Stimulated activated CD8-positive, alpha-beta memory T cell treated with anti-CD3 and anti-CD28 coated beads, Interleukin-12 subunit alpha, Interleukin-12 subunit beta, amount 100 ng/mL, for 24 hours (primary cell): ENCODE results near the gene PPFIBP2.

Experiments used
- DNase-seq: peaks from one replicate; pipeline ENCODE4 v3.0.0-alpha.2; 2020; ENCODE audit errors: extremely low read depth

PPFIBP2 gene

DNA sequence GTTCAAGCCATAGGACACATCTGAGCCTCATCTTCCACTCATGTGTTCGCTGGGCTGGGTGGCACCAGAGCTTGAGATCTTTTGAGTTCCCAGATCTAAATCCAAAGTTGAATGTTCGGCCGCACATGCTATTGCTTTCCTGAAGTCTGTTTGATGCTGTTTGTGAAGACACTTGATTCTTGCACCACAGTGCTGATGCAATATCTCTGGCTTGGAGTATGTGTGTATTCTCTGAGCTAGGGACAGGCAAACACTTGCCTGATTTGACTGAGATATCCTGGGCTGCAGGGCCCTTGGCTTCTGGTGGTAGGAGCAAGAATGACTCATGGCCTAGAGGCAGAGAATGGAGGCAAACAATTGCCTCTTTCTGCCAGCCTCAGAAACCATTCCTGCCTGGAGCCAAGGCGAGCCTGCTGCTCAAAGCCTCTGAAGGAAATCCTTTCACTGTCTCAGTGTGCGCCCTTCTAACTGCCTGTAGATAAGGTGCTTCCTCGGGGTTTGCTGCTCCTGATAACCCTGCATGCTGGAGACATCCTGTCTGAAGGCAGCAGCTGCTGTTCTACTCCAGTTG, 86.5 kb downstream of the PPFIBP2 start:
- DNase-seq = no peak

DNA sequence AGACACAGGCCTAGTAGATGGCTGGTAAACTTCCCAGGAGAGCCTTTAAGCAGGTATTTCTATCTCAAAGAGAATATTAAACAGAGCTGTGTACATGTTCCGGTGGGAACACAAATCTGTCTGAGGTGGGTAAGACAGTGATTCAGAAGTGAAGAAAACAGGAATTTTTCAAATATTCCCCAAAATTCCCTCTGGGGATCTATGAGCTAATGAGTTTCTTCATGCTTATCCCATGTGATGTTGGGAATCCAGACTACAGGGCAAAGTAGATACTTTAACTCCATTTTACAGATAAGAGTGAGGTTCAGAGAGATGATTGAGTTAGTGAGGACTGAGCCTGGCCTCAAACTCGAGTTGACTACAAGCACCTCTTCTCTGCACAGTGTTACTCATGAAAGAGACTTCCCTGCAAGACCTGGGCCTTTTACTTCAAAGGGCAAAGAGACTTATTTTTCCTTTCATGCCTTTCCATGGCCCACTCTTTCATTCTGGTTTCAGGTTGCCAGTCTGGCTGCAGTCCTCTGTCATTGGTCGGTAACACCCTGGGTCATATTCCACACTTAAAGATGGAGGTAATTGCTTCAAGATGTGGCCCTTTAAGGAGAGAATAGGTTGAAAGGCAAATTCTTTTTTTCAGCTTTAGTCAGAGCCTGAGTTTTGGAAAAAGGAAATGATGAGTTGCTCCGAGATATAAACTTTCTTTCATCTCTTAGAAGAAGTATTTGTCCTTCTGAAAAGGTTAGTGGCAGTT, 89.4 kb downstream of the PPFIBP2 start:
- DNase-seq = no peak

DNA sequence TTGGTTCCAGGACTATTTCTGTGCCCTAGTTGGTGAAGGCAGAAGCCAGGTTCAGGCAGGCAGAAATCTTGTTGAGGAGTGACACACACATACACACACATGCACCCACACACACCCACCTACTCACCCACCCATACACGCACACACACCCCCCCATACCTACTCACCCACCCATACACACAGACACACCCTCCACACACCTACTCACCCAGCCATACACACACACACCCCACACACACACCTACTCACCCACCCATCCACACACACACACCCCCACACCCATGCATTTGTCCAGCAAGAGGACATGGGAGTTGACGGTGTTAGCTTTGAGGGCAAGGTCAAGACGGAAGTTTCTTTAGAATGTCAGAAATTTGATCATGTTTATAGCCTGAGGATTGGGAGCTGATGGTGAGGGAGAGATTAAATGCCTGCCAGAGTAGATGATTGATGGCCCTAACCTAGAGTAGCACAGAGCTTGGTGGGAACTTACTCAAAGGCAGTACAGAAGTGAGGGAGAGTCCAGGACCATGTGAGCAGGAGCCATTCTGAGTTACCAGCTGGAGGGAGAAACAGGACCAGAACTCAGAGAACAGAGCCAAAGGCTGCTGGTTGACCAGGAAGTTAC, 90.6 kb downstream of the PPFIBP2 start:
- DNase-seq = no peak

DNA sequence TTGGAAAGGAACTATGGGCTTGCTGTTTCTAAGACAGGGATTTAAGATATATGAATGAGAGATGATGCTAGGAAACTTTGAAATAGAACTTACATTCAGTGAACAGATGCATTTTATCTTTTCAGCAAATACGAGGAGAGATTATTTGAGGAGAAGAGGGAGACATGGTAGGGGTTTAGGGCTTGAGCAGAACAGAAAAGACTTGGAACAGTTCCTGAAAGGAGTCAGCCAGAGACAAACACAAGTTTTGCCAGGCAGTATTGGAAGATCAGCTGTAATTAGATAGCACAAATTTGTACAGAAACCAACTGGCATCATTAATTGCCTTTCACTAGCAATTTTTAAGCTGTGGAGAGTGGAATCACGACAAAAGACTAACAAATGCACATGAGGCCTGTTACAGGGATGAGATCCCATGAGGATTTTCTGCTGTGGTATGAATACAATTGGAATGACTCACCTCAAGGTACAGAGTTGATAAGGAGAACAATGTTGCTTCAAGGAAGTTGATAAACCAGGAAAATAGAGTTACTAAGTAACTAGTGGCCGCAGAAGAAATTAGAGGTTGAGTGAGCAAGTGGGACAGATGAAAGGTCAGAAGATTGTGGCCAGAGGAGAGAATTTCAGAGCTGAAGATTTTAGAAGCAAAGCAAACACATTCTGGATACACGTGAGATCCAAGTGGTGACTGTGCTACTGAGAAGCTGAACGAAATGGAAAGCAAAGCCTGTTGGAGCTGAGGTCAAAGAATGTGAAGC, 91.6 kb downstream of the PPFIBP2 start:
- DNase-seq = no peak

DNA sequence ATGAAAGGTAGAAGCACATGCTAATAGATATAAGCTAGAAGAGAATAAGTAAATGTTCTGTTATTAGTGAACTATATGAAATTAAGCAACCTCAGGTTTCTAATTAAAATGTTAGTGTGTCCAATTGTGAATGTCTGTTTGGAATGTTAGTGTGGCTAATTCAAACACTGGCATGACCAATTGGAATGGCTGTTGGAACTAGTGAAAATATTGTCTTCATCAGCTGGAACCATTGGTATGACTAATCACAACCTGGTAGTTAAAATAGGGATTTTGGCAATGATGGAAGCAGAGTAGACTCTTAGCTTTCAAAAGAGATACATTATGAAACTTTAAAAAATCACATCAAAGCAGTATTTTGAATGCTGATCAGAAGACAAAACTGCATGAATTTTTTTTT, 92.7 kb downstream of the PPFIBP2 start:
- DNase-seq = no peak

DNA sequence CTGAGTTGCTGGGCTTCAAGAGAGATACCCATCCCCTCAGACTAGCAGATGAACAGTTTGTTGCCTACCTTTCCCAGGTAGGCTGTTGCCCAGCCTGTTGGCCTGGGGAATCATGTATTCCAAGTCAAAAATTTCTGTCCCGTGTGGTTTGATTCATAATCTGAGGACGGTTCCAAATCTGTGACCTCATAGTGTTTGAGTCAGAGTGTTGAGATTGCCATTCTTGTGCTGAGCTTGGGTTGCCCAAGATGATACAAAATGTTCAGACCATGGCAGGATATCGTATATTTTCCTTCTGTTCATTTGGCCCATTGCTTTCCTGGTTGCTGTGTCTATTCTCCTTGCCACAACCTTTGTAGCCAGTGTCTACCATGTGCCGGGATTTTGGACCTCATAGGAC, 95.2 kb downstream of the PPFIBP2 start:
- DNase-seq = no peak

DNA sequence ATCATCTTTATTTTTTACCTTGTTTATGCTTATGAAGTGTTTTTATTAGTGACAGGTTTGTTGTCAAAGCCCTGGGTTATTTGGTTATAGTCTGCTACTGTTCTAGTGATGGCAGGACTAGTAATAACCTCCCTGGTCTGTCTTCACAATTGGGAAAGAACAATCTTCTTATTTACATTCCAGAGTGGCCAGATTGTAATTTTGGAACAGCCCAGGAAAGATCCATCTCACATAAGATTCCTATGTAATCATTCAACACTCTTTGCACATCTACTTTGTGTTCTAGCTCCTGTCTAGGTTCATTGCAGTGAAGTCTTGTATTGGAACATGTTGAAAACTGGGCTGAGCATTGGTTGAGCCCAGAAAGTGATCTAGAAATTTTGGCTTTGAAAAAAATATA, 95.7 kb downstream of the PPFIBP2 start:
- no peak for DNase-seq

DNA sequence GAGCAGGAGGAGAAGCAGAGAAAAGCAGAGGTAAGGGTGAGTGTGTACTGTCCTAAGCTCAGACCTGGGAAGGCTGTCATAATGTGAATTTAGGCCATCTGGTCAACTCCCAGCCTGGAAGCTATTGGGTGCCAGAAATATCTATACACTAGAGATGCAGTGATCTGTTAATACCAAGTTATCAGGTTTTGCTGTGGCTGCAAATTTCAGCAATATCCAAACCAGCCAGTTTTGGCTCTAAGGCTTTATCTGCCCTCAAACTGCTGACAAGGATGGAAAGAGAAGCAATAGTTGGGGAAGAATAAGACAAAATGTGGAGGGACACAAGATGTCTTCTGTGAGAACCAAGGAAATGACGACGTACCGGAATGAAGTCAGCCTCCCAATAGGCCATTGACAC, 96.6 kb downstream of the PPFIBP2 start:
- no peak for DNase-seq

DNA sequence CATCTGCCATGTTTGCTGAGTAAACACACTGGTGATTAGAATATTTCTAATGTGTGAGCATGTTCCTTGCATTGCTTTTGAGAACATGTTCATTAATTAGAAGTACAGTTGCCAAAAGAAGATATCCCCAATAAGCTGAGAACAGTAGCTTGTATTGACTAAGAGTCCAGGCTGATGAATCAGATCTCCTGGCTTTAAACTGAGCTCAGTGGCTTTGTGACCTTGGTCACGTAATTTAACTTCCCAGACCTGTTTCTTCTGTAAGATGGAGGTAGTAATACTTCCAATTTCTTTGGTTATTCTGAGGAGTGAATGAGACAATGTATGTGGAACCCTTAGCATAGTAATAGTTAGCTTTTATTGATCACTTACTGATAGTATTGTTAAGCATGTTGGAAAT, 97.6 kb downstream of the PPFIBP2 start:
- DNase-seq = no peak

DNA sequence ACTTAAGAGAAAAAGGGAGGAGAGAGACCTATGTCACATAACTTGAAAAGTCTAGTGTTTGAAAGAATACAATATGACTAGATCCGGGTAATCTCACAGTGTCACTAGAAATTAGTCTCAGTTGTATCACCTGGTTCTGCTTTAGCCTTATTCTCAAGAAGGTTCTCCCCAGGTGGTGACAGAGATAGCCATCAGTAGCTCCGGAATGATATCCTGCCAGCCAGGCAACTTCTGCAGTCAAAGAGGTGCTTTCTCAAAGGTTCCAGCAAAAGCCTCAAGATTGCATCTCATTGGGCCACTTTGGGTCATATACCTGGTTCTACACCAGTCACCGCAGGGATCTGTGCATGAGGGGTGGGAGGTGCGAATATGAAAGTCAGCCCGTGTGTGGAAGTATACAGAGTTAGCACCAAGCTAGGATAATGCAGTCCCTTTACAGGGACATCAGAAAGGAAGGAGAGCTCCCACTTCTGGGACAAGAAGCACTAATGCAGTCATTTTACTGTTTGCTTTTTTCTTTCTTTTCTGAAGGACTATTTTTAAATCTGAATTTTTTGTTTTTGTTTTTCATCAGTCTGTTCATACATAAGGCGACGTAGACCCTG, 98.4 kb downstream of the PPFIBP2 start:
- no peak for DNase-seq

DNA sequence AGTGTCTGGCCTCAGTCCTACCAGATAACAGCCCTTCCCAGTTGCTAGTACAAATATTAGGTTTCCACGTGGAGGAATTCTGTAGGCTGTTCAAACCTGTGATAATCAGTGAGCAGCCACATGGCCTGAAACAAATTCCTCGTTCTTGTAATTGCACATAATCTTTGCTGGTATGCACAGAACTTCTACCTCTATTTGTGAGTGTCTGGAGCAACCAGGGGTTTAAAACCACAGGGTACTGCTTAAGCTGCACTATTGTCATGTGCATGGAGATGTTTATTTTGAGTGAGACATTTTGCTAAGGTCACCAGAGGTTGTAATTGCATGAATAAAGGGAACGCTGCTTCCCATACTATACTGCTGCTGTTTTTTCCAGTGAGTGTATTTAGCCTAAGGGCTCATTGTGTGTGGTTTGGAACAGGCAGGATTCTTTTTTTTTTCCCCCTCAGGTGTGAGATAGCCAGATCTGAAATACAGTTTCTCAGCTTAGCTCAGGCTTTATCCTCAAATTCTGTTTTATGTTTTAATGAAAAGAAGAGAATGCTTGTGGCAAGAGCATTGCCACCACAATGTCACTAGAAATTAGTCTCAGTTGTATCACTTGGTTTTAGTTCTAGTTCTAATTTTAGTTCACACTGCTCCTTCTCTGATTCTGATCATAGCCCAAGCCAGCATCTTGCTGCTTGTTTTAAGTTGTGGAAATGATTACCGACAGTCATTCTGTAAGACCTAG, 99.0 kb downstream of the PPFIBP2 start:
- no peak for DNase-seq

DNA sequence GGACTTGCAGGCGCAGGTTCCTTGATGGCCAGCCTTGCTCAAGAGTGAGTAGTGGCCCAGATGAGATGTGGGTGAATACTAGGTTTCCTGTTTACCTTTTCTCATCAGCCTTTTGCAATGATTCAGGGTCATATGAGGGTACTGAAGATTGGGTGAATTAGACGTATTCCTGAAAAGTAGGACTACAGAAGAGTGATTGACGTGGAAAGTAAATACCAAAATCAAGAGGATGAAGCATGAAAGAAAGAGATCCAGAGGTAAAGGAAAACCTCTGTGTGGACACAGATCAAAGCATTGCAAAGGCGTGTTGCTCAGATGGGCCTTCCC, 99.6 kb downstream of the PPFIBP2 start:
- no peak for DNase-seq

DNA sequence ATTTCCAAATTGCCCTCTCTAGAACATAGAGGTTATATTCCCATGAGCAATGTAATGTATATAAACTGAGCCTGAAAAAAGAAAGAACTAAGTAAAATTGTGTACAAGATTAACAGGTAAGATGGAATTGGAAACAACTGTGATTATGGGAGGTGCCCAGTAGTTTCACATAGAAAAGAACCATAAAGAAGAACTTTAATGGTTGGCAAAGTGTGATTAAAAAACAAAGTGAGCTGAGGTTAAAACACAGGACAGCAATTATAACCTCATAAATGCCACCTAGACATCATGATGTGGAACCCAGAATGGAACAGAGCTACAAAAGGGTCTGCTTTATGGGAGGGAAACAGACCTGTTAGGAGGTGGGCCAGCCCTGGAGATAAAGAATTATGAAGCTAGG, 100.9 kb downstream of the PPFIBP2 start:
- DNase-seq = no peak

DNA sequence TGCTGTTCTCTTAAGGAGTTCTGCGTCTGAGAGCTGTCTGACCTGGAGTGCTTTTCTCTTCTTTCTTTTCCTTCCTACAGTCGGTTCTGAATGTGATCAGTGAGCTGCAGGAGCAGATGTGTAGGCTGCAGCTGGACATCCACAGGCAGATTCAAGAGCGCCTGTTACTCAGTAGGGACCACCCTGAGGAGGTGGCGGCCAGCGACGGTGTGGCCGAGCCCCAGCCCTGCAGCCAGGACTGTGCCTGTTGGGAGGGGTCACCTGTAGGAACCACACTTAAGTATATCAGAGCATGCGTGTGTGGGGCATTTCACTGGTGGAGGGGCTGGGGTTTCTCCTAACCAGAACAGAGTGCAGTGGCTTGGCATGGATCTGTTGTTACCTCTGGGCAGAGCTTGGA, 103.2 kb downstream of the PPFIBP2 start:
- DNase-seq = no peak

DNA sequence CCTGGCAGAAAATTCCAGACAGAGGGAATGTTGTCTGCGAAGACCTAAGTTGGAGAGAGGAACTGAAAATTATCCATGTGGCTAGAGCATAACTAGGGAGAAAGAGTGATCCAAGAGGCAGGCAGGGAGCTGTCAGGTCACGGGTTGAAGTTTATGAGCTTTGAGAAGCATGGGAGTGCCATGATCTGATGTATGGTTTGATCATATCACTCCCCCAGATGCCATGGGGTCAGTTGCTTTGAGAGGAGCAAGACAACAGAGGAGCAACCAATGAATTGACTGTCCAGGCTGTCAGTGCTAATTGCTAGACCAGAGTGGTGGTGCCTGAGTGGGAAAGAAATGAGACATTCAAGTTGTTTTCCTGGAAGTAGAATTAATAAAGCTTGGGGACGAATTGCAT, 105.5 kb downstream of the PPFIBP2 start:
- DNase-seq = no peak

DNA sequence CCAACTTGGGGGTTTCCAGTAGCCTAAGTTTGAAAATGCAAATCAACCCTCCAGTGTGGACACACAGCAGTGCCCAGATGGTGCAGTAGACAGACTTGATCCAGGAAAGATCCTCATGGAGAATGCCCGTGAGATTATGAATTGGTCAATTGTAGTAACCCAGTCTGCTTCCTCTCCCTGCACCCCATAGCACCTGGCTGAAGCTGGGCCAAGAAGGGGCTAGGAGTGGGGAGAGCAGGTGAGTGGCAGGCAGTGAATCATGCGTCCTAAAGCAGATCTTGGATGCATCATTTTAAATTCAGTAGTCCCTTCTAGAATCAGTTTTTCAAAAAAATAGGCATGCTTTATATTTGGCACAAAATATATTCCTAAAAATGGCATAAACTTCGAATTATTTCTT, 107.3 kb downstream of the PPFIBP2 start:
- no peak for DNase-seq

DNA sequence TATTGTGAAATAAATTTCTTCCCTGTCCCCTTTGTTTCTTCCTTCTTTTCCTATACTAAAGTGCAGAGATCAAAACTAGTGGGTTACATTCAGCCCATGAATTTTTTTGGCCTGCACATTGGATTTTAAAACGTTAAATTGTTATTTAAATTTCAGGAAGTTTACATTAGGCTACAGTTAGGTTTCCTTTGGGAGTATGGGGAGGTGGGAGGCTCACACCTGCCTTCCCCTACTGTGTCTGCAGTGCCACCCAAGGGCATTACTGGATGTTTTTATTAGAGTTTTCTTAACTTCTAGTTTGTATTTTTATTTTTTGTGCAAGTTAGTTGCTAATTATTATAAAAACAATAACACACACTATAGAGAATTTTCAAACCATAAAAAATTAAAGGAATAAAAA, 107.8 kb downstream of the PPFIBP2 start:
- DNase-seq = no peak

DNA sequence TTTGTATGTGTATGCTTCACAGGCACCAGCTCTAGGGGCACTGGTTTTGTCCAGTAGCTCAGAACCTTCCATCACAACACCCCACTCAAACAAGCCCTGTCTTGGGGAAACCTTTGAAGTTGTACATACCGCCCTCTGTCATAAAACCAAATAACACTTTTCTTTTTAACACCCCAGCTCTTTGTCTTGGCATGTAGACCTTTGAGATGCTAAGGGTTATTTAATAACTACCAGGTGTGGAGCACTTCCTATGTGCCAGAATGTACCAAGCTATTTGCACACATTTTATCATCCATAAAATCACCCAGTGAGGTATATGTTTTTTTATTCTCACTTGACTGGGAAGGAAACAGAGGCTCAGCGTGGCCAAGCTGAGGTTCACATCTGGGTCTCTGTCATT, 108.9 kb downstream of the PPFIBP2 start:
- no peak for DNase-seq

DNA sequence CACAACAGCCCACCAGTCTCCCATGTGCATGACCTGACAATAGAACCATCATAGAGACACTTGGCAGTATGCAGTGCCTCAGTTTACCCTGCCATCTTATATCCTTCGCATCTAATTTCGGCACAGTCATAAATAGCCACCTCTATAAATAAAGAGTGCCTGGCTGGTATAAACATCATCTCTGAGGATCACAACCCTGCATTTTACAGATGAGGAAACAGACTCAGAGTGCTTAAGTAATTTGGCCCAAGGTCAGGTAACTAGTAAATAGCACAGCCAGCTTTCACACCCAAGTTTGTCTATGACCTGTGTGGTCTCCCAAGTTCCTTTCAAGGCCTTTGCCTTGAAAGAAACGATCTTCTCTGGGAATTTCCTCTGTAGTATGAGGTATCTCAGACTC, 114.9 kb downstream of the PPFIBP2 start:
- no peak for DNase-seq

DNA sequence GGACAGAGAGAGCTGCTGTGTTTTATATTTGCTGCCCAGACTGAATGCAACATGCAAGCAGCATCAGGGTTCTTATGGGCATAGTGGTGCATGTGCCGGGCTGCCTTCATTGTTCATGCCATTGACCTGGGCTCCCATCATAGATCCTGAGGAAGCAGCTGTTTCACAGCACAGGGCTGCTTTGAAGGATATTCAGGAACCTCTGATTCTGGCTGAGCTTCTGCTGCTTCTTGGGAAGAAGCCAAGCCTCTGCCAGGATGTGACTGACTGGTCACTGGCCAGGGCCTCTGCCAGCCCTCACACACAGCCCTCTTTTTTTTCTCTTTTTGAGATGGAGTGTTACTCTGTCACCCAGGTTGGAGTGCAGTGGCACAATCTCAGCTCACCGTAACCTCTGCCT, 116.2 kb downstream of the PPFIBP2 start:
- no peak for DNase-seq

DNA sequence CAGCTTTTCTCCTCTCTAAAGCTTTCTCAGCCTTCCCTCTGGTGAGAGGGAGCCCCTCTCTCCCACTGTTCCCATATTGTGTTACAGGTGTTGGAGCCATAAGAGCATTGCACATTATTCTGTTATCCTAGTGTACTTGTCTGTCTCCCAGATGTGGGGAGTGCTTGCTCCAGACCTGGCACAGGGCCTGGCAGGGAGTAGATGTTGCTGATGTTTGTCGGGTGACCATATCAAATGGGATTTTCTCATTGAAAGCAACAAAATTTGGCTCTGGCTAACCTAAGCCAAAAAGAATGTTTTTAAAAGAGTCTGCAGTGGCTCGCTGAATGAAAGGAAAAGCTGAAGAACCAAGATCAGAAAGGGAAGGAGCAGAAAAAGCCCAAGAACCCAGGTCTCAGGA, 118.4 kb downstream of the PPFIBP2 start:
- no peak for DNase-seq

DNA sequence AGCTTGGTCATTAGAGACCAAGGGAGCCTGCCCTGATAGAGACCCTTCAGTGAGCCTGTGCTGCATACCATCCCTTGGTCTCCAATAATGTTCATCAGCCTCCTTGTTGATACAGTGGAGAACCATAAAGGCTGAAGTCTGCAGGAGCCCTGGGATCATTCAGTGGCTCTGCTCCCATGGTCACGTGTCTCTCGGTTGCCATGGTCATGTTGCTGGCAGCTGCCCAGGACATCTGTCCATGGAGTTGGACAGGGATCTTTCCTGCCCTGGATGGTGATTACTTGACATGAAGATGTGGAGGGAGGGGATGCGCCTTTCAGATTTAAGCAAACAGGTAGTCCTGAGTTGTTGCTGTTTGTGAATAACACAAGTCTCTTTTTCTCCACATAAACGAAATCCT, 121.3 kb downstream of the PPFIBP2 start:
- no peak for DNase-seq
